HPDE6-E6E7 (cell line): Measurements from ENCODE around the gene CCN2.
A peak's percentile ranks its signal among the peaks of the same experiment; 100 is the strongest.
"Not testable (repeated sequence)": the region's sequence is repeated elsewhere in the genome, so short reads cannot be mapped to it uniquely, and the experiment has no call there.

Experiments
- DNase-seq: peaks from one replicate; pipeline ENCODE4 v3.0.0; 2011; ENCODE audit warnings: missing footprints; ENCODE audit errors: extremely low spot score

CCN2 gene

DNA sequence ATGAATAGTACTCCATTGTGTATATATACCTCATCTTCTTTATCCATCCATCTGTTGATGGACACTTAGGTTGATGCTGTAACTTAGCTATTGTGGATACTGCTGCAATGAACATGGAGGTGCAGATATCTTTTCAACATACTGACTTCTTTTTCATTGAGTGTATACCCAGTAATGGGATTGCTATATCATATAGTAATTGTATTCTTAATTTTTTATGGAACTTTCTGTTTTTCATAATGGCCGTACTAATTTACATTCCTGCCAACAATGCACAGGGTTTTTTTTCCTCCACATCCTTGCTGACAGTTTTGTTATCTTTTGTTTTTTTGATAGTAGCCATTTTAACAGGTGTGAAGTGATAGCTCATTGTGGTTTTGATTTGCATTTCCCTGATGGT, 5.2 kb downstream of the CCN2 start:
- no peak for DNase-seq

DNA sequence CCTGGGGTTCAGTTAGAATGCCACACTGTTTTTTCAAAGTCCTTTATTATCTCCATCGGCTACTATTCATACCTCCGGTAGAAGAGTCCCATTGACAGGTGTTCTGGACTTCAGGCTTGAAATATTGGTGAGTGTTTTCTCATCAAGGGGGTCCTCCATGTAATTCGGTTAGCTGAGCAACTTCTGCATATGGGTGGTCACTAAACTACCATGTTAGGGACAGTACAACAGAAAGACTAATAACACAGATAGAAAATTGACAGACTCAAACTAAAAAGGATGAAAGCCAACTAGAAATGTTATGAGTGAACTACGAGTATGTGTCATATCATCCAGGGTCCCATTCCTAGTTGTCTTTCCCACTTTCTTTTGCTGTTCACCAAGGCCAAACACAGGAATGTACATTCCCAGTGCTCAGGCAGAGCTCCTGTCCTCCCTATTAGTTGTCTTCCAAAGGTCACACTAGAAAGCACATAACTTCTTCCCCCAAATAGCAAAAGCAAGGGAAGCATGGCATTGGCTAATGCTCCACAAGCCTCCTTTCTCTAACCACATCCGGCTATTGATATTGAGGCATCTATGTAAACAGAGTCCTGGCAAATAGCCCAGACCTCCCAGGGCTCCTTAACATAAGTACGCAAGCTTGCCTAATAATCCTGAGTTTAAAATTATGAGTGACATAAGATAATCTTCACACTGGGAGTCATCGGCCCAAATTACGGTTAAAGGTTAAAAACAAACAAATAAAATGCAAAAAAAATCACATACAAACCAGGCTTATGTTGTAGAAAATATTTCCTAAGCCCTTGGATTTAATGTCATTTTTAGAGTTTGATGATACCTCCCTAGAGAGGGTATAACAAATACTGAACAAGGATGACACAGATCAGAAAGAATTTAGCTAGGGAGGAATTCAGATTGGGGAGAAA, 13.2 kb downstream of the CCN2 start:
- no peak for DNase-seq

GRCh38 chr6:131937226-131937625, 13.9 kb downstream of the CCN2 start:
- no peak for DNase-seq

DNA sequence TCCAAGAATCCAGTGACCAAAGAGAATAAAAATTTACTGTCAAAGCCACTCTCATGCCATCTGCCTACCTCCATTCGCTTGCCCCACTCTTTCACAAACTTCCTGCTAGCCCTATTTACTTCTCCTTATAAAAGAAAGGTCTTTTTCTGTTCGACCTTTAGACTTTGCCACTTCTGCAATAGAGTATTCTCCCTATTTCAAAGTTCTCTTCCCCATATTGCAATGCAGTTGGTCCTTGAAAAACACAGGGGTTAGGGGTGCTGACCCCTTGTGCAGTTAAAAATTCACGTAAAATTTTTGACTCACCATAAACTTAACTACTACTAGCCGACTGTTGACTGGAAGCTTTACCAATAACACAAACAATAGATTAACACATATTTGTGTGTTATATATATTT, 15.0 kb downstream of the CCN2 start:
- no peak for DNase-seq

- no peak for DNase-seq
These were observed 20.0 kb downstream of the CCN2 start for GRCh38 chr6:131931063-131931750.

DNA sequence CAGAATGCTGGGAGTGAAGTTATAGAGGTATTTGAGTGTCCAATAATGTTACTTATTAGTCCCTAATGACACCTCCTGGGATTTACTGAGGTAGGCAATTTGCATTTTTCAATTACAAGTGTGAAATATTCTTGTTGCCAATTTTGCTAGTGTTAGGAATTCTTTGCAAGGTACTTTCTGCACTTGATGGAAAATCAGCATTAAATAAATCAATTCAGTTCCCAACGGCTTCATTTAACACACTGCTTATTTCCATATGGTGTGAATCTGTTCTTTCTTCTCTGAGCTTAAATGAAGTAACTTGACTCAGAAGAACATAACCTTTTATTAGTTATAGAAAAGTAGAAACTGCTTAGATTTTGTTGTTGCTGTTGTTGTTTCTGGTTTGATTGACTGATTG, 21.2 kb downstream of the CCN2 start:
- no peak for DNase-seq

- no peak for DNase-seq
These were observed 21.9 kb downstream of the CCN2 start for GRCh38 chr6:131929264-131929663.

GRCh38 chr6:131924881-131925474, 26.2 kb downstream of the CCN2 start:
- DNase-seq = no peak

DNA sequence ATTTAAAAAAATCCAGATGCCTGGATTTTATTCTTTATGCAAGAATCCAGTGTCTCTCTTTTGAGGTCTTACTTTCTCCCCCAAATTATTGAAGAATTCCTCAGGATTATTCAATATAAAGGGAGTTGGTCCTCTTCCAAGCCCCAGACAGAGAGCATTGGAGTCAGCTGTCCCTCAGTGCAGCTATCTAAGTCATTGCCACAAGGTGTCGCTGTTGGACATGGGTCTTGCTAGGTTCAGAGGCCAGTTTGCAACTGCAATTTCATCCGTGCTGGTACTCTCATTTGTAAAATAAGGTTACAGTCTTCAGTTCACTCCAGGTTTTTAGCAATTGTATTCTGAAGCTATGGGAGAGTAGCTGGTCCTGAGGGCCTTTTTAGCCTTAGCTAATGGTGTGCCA, 27.8 kb downstream of the CCN2 start:
- no peak for DNase-seq

DNA sequence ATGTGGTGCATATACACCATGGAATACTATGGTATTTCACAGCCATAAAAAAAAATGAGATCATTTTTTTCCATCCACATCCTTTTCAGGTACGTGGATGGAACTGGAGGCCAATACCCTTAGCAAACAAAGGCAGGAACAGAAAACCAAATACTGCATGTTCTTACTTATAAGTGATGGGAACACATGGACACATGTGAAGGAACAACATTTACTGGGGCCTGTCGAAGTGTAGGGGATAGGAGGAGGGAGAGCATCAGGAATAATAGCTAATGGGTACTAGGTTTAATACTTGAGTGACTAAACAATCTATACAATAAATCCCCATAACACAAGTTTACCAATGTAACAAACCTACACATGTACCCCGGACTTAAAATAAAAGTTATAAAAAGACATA, 30.5 kb downstream of the CCN2 start:
- no peak for DNase-seq

DNA sequence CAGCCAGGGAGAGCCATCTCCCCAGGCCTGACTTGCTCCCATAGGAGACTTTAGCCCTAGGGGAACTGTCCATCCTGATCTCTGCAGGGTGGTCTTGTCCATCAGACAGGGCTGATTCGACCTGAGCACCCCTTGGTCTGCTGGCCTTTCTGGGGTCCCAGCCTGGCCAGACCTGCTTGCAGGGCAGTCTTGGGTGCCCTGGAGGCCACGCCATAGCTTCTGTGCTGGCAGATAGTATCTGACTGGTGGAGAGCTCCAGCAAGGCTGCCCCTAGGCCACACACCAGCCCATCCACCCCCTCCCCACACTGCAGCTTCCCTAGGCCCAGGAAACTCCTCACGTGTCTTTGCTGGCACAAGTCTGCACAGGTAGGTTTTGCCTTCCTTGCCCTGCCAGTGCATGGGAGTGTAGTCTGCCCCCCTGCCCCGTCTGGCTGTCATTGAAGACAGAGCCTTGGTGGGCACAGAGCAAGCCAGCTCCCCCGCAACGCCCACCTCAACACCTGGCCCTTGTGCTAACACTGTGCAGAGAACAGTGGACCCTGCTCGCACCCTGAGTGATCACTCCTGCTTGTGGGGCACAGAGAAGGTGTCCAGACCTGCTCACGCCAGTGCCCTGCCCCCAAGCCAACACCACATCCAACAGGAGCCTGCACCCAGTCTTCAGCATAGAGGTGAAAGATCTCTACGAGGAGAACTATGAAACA, 32.4 kb downstream of the CCN2 start:
- DNase-seq = no peak

- no peak for DNase-seq
These were observed 33.2 kb downstream of the CCN2 start for GRCh38 chr6:131917763-131918649.

DNA sequence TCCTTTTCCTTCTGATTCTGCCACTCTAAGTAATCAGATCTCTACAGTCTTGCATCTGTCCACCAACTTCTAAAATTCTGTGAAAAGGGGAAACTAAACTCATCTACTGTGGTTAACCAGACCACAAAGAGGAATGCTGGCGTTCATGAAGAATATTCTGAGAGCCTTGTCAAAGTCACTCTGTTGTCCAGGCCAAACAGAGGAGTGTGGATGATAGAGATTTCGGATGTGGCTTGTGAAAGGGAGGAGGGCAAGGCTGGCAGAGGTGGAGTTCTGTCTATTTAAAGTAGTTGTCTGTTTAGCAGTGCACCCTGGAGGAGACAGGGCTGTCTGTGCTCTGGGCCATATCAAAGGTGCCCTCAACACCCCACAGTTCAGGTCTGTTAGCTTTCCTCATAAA, 33.9 kb downstream of the CCN2 start:
- DNase-seq = no peak

DNA sequence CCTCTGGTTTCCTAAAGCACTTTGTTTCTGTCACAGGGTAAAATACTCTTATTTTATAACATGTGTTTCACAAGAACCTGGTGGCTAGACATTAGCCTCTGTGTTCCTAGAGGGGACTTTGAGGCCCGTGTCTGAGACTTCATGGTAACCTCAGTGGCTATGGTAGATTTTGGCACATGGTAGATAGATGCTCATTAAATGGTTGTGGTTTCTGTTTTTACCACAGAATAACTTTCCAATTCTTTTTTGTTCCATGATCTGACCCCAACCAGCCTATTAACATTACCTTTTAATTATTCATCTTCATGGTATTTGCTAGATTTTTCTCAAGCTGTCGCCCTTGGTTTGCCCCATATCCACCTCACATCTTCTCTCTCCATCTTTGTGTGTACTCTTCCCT, 34.3 kb downstream of the CCN2 start:
- no peak for DNase-seq

DNA sequence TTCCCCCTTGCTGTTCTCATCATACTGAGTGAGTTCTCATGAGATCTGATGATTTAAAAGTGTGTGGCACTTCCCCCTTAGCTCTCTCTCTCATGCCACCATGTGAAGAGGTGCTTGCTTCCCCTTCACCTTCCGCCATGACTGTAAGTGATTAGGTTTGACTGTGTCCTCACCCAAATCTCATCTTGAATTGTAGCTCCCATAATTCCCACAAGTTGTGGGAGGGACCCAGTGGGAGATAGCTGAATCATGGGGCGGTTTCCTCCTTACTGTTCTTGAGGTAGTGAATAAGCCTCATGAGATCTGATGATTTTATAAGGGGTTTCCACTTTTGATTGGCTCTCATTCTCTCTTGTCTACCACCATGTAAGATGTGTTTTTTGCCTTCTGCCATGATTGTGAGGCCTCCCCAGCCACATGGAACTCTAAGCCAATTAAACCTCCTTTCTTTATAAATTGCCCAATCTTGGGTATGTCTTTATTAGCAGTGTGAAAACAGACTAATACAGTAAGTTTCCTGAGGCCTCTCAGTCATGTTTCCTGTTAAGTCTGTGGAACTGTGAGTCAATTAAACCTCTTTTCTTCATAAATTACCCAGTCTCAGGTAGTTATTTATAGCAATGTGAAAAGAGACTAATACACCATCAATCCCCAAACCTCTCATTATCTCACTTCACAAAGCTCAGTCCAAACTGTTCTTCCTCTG, 34.9 kb downstream of the CCN2 start:
- not testable (repeated sequence) for DNase-seq

DNA sequence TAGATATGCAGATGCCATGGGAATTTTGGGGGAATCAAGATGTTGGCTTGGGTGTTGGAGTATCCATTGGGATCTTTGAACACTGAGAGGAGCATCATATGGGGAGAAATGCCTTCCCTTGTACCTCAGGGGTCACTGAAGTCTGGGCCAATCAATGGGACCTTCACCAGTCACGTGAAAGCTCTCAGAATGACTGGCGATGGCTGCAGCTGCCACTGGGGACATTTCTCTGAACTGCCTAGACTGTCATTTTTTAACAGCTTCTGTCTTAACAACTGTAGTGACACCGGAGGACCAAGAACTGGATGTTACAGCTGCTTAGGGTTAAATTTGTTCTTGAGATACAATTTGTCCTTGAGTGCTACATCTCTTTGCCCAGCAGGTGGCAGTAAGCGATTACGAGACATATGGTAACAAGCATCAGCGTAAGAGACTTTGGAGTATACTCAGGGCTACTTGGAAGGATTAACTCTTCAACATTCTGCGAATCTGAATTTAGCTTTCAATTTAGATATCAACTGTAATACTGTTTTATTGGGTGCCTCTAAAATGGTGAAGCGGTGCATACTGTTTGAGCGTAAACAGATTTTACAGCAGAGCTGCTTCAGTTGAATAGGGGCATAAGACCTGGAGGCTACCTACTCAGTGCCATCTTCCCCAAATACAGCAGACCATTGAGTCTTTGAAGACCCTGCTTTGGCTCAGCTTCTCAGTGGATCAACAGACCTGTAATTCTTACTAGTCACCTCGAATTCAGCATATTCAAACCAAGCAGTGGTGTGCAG, 36.0 kb downstream of the CCN2 start:
- peak; percentile 33 for DNase-seq

- DNase-seq = no peak
These were observed 36.9 kb downstream of the CCN2 start for GRCh38 chr6:131914234-131914633.

- no peak for DNase-seq
These were observed 39.2 kb downstream of the CCN2 start for GRCh38 chr6:131911951-131912350.

DNA sequence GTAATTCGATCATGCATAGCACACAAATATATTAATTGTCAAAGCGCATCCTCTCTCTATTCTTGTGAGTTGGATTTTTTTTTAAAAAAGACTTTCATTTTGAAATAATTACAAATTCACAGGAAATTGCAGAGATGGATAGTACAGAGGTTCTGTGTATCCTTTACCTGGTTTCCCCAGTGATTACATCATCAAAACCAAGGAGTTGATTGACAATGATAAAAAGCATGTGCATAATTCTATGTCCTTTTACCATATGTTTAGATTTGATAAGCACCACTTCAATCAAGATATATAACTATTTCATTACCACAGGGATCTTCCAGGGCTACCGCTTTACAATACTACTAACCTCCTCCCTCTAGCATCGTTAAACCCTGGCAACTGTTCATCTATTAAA, 40.2 kb downstream of the CCN2 start:
- DNase-seq = no peak

DNA sequence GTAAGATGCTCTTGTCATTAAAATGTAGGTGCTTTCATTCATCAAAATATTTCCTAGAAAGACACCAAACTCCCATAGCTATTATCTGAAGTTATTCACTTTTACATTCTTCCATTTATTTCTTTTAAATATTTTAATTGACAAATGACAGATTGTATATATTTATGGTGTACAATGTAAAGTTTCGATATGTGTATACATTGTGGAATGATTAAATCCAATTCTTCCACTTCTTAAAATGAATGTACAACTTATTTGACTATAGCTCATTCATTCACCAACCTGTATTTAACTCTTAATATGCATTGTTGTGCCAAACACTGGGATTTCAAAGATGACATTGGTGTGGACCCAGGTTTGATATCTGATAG, 41.0 kb downstream of the CCN2 start:
- DNase-seq = no peak
